DOHH2 (cell line): ENCODE measurements around the gene EIF4E2.

Experiments used
- H3F3A ChIP-seq: fragments of 200-600 bp; sonication (generic), shearing (Covaris generic); 2 replicates; pipeline ENCODE4 v1.6.0; 2016; ENCODE audit warnings: antibody characterized with exemption, mild to moderate bottlenecking; ENCODE audit not compliant: control insufficient read depth, insufficient read depth
- H3K27ac ChIP-seq: fragments of 200-600 bp; sonication (generic); 2 replicates; pipeline ENCODE4 v1.5.1; 2014; ENCODE audit warnings: low read depth, mild to moderate bottlenecking, low read length, moderate library complexity
- H3K27me3 ChIP-seq: fragments of 200-600 bp; sonication (generic); 2 replicates; pipeline ENCODE4 v1.6.1; 2014; ENCODE audit warnings: mild to moderate bottlenecking, low read length, mixed read lengths; ENCODE audit not compliant: control insufficient read depth
- H3K36me3 ChIP-seq: fragments of 200-600 bp; sonication (generic); 2 replicates; pipeline ENCODE4 v1.6.1; 2014; ENCODE audit warnings: mild to moderate bottlenecking, low read length, moderate library complexity, mixed read lengths; ENCODE audit not compliant: control insufficient read depth
- H3K4me1 ChIP-seq: fragments of 200-600 bp; sonication (generic); 2 replicates; pipeline ENCODE4 v1.6.1; 2014; ENCODE audit warnings: mild to moderate bottlenecking, low read length, mixed read lengths; ENCODE audit not compliant: control insufficient read depth
- H3K4me2 ChIP-seq: fragments of 200-600 bp; sonication (generic); 2 replicates; pipeline ENCODE4 v1.6.0; 2014; ENCODE audit warnings: mild to moderate bottlenecking, low read length, moderate library complexity
- H3K4me3 ChIP-seq: fragments of 200-600 bp; sonication (generic); 2 replicates; pipeline ENCODE4 v1.5.1; 2014; ENCODE audit warnings: mild to moderate bottlenecking, low read length, mixed read lengths
- H3K79me2 ChIP-seq: fragments of 200-600 bp; sonication (generic); 2 replicates; pipeline ENCODE4 v1.6.1; 2014; ENCODE audit warnings: mild to moderate bottlenecking, low read length, mixed read lengths; ENCODE audit not compliant: control insufficient read depth
- H3K9me2 ChIP-seq: fragments of 200-600 bp; sonication (generic); replicated peaks from 2 replicates; pipeline ENCODE4 v1.6.1; 2014; ENCODE audit warnings: mild to moderate bottlenecking, low read length, mixed read lengths; ENCODE audit not compliant: control insufficient read depth
- H3K9me3 ChIP-seq: fragments of 200-600 bp; sonication (generic); 2 replicates; pipeline ENCODE4 v1.6.1; 2014; ENCODE audit warnings: antibody characterized with exemption, low read length, mixed read lengths; ENCODE audit not compliant: control insufficient read depth, insufficient read depth
- H4K20me1 ChIP-seq: fragments of 200-600 bp; sonication (generic); 2 replicates; pipeline ENCODE4 v1.6.0; 2014; ENCODE audit warnings: low read depth, mild to moderate bottlenecking, antibody characterized with exemption, low read length, moderate library complexity; ENCODE audit not compliant: control insufficient read depth, insufficient read depth
- EZH2phosphoT487 ChIP-seq: fragments of 200-600 bp; sonication (generic); IDR thresholded peaks from 2 replicates; pipeline ENCODE4 v1.6.1; 2017; ENCODE audit warnings: borderline replicate concordance, mild to moderate bottlenecking, antibody characterized with exemption, low read length, moderate library complexity, mixed read lengths
- TF ChIP-seq, protein P1 (sequence below): fragments of 200-600 bp; sonication (generic); IDR thresholded peaks from one replicate; pipeline ENCODE4 v1.5.1; 2014; ENCODE audit warnings: antibody characterized with exemption, mild to moderate bottlenecking, low read depth, low read length; ENCODE audit not compliant: poor library complexity, severe bottlenecking

EIF4E2 gene

DNA sequence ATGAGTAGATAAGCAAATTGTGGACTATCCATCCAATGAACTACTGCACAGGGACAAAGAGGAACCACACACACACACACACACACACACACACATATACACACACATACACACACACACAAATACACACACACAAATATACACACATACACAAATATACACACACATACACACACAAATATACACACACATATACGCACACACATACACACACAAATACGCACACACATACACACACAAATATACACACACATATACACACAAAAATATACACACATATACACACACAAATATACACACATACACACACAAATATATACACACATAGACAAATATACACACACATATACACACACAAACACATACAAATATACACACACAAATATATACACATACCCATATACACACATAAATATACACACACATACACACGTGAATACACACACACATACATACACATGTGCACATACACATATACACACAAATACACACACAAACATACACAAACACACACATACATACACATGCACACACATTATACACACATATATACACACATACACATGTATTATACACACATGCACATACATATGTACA, 63.1 kb downstream of the EIF4E2 start:
- TF ChIP-seq, protein P1, sequence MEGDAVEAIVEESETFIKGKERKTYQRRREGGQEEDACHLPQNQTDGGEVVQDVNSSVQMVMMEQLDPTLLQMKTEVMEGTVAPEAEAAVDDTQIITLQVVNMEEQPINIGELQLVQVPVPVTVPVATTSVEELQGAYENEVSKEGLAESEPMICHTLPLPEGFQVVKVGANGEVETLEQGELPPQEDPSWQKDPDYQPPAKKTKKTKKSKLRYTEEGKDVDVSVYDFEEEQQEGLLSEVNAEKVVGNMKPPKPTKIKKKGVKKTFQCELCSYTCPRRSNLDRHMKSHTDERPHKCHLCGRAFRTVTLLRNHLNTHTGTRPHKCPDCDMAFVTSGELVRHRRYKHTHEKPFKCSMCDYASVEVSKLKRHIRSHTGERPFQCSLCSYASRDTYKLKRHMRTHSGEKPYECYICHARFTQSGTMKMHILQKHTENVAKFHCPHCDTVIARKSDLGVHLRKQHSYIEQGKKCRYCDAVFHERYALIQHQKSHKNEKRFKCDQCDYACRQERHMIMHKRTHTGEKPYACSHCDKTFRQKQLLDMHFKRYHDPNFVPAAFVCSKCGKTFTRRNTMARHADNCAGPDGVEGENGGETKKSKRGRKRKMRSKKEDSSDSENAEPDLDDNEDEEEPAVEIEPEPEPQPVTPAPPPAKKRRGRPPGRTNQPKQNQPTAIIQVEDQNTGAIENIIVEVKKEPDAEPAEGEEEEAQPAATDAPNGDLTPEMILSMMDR: no peak
- no peak for TF ChIP-seq EZH2phosphoT487
- H3K4me2 ChIP-seq: no peak overlapping the region

DNA sequence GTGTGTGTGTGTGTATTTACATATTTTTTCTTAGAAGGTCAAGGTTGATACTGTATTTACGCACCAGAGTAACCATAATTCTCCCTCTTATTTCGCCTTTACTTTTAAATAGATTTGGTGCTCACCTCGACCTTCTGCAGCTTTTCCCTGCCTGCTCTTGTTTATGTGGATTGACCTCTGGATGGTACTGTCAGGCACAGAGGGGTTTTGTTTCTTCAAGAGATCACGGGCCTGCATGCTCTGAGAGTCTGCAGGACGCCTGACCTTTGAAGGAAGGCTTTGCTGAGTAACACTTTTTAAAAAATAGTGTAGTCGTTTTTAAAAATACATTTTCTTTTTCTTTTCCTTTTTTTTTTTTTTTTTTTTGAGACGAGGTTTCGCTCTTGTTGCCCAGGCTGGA, 64.8 kb downstream of the EIF4E2 start:
- no peaks in the 10 kb centered on the region for H3K9me3 ChIP-seq
- no peaks in the 10 kb centered on the region for H3K36me3 ChIP-seq
- no peaks in the 10 kb centered on the region for H3K4me1 ChIP-seq
- H3K27ac ChIP-seq: no peak overlapping the region
- H3K9me2 ChIP-seq: no peaks in the 10 kb centered on the region
- no peaks in the 10 kb centered on the region for H3F3A ChIP-seq
- no peaks in the 10 kb centered on the region for H3K79me2 ChIP-seq
- no peaks in the 10 kb centered on the region for H4K20me1 ChIP-seq
- H3K4me2 ChIP-seq: no peak overlapping the region
- H3K27me3 ChIP-seq: no peaks in the 10 kb centered on the region
- TF ChIP-seq, protein P1: no peak
- no peak for TF ChIP-seq EZH2phosphoT487
- no peak overlapping the region for H3K4me3 ChIP-seq

More for the DNA sequence above, 63.1 kb downstream of the EIF4E2 start:
- Histone ChIP-seq H3K9me2 (no peaks in the 10 kb centered on the region), H3K27ac (no peak overlapping the region), H3K79me2 (no peaks in the 10 kb centered on the region), H3F3A (no peaks in the 10 kb centered on the region), H3K36me3 (no peaks in the 10 kb centered on the region), H4K20me1 (no peaks in the 10 kb centered on the region), H3K4me3 (no peak overlapping the region), H3K27me3 (no peaks in the 10 kb centered on the region), H3K9me3 (no peaks in the 10 kb centered on the region), H3K4me1 (no peaks in the 10 kb centered on the region)
